ENCODE results near the gene C8A. TPM values are rescaled to one million over a fixed set of nuclear protein-coding genes. Genes with fewer than 3 reads are reported as not detected.

Gene C8A
- total RNA-seq, 2 donors from 2014 or later, result not detected

- 78 to 89% methylated on average over 2 of the region's 2 CpGs for WGBS, 2 experiments (ENCODE audit: insufficient coverage in 1 of 2, insufficient read length in 1 of 2)
- H3K4me3 Mint-ChIP-seq, result no peak overlapping the region
- H3K9me3 ChIP-seq (ENCODE audit: control insufficient read depth, low read length), result no peaks in the 10 kb centered on the region
Measured at GRCh38 chr1:56933161-56933560, 78.6 kb downstream of the C8A start.

GRCh38 chr1:56933606-56934005 is 79.0 kb downstream of the C8A start:
- TF ChIP-seq CTCF (conservative IDR thresholded peaks at IDR 0.05), result no peak
- 100% methylated on average over 1 of the region's 2 CpGs; no CpG with 5 or more reads in 1 of the 2 experiments for WGBS, 2 experiments (ENCODE audit: insufficient coverage in 1 of 2, insufficient read length in 1 of 2)
- H3K27ac Mint-ChIP-seq, result no peak overlapping the region
- H3K36me3 Mint-ChIP-seq (ENCODE audit: low read depth), result no peaks in the 10 kb centered on the region
- no peak overlapping the region for H3K9ac ChIP-seq (ENCODE audit: extremely low read depth, low read length, poor library complexity, severe bottlenecking)
- peaks cover 3% of the 10 kb centered on the region for H3K9me3 Mint-ChIP-seq
- no peak for DNase-seq
- no peak overlapping the region for H3K27ac ChIP-seq (ENCODE audit: low read depth, low read length)
- no peaks in the 10 kb centered on the region for H3K36me3 ChIP-seq (ENCODE audit: control insufficient read depth, insufficient read depth, low read length)
- H3K4me3 Mint-ChIP-seq, result no peak overlapping the region
- H3K27me3 Mint-ChIP-seq (ENCODE audit: insufficient read depth), result peaks cover 57% of the 10 kb centered on the region
- H3K9me3 ChIP-seq (ENCODE audit: control insufficient read depth, low read length), result no peaks in the 10 kb centered on the region
- peaks cover 8% of the 10 kb centered on the region for H3K4me1 ChIP-seq (ENCODE audit: control insufficient read depth, insufficient read depth, low read length)
- peaks cover 26% of the 10 kb centered on the region for H3K4me1 Mint-ChIP-seq
- no peak overlapping the region for H3K4me3 ChIP-seq (ENCODE audit: low read length)
- H3K27me3 ChIP-seq (ENCODE audit: control insufficient read depth, insufficient read depth, low read length, poor library complexity, severe bottlenecking), result peaks cover 39% of the 10 kb centered on the region

More at GRCh38 chr1:56933161-56933560, 78.6 kb downstream of the C8A start:
- H3K36me3 ChIP-seq (ENCODE audit: control insufficient read depth, insufficient read depth, low read length), result no peaks in the 10 kb centered on the region
- DNase-seq, result no peak
- H3K27me3 ChIP-seq (ENCODE audit: control insufficient read depth, insufficient read depth, low read length, poor library complexity, severe bottlenecking), result peaks cover 37% of the 10 kb centered on the region
- Mint-ChIP-seq H3K36me3 (ENCODE audit: low read depth) (no peaks in the 10 kb centered on the region), H3K4me1 (peaks cover 26% of the 10 kb centered on the region), H3K9me3 (peaks cover 6% of the 10 kb centered on the region), H3K27me3 (ENCODE audit: insufficient read depth) (peaks cover 58% of the 10 kb centered on the region), H3K27ac (no peak overlapping the region)
- H3K9ac ChIP-seq (ENCODE audit: extremely low read depth, low read length, poor library complexity, severe bottlenecking), result no peak overlapping the region
- no peak for TF ChIP-seq CTCF (conservative IDR thresholded peaks at IDR 0.05)
- H3K4me3 ChIP-seq (ENCODE audit: low read length), result no peak overlapping the region
- H3K27ac ChIP-seq (ENCODE audit: low read depth, low read length), result no peak overlapping the region
- H3K4me1 ChIP-seq (ENCODE audit: control insufficient read depth, insufficient read depth, low read length), result peaks cover 8% of the 10 kb centered on the region

GRCh38 chr1:56934430-56935060 is 79.9 kb downstream of the C8A start:
- peaks cover 30% of the 10 kb centered on the region for H3K4me1 Mint-ChIP-seq
- DNase-seq, result peak; percentile 52
- no peak overlapping the region for H3K4me3 ChIP-seq (ENCODE audit: low read length)

More at GRCh38 chr1:56934430-56935060, 79.9 kb downstream of the C8A start:
- H3K4me1 ChIP-seq (ENCODE audit: control insufficient read depth, insufficient read depth, low read length), result peaks cover 8% of the 10 kb centered on the region
- TF ChIP-seq CTCF (conservative IDR thresholded peaks at IDR 0.05), result no peak
- WGBS, 2 experiments (ENCODE audit: insufficient coverage in 1 of 2, insufficient read length in 1 of 2), result 0 to 55% methylated on average over 1 of the region's 1 CpG
- peaks cover 48% of the 10 kb centered on the region for H3K27me3 ChIP-seq (ENCODE audit: control insufficient read depth, insufficient read depth, low read length, poor library complexity, severe bottlenecking)
- Mint-ChIP-seq H3K9me3 (peaks cover 3% of the 10 kb centered on the region), H3K36me3 (ENCODE audit: low read depth) (no peaks in the 10 kb centered on the region), H3K27ac (no peak overlapping the region), H3K4me3 (no peak overlapping the region), H3K27me3 (ENCODE audit: insufficient read depth) (peaks cover 66% of the 10 kb centered on the region)
- H3K27ac ChIP-seq (ENCODE audit: low read depth, low read length), result no peak overlapping the region
- no peaks in the 10 kb centered on the region for H3K36me3 ChIP-seq (ENCODE audit: control insufficient read depth, insufficient read depth, low read length)
- H3K9me3 ChIP-seq (ENCODE audit: control insufficient read depth, low read length), result no peaks in the 10 kb centered on the region
- no peak overlapping the region for H3K9ac ChIP-seq (ENCODE audit: extremely low read depth, low read length, poor library complexity, severe bottlenecking)

Data from endodermal cell (in vitro differentiated cells).